Kidney (tissue), 14 donors: ENCODE results near the gene SLC9A8. TPM values are rescaled to one million over a fixed set of nuclear protein-coding genes. Genes with fewer than 3 reads are reported as not detected.
A peak's percentile ranks its signal among the peaks of the same experiment; 100 is the strongest.

Experiments used
- DNase-seq, 5 donors: peaks; one replicate each; pipeline ENCODE4 v3.0.0-alpha.2; 2013 to 2020
- FAIRE-seq: peaks from 2 replicates; lab custom pipeline; 2012; peaks lifted over from hg19 to GRCh38; lab: Jason Lieb, UNC
- H3K27ac ChIP-seq, 2 donors: one replicate each; pipeline ENCODE4 v1.7.0; 2013; ENCODE audit warnings: low read depth in 2 of 2, low read length in 2 of 2, inconsistent platforms in 1 of 2
- H3K27me3 ChIP-seq: one replicate; pipeline ENCODE4 v1.7.1; 2013; ENCODE audit warnings: low read length, inconsistent platforms; ENCODE audit not compliant: control insufficient read depth, insufficient read depth
- H3K36me3 ChIP-seq, 3 donors: one replicate each; pipeline versions ENCODE4 v1.7.0 to v1.7.1; 2013; ENCODE audit warnings: low read length in 3 of 3, control low read depth in 1 of 3, inconsistent platforms in 1 of 3; ENCODE audit not compliant: insufficient read depth in 3 of 3, control insufficient read depth in 2 of 3
- H3K4me1 ChIP-seq, 3 donors: one replicate each; pipeline versions ENCODE4 v1.7.0 to v1.7.1; 2013; ENCODE audit warnings: low read length in 3 of 3, inconsistent platforms in 1 of 3, low read depth in 1 of 3; ENCODE audit not compliant: control insufficient read depth in 2 of 3, insufficient read depth in 2 of 3
- H3K4me3 ChIP-seq, 3 donors: one replicate each; pipeline versions ENCODE4 v1.7.0 to v1.8.1; 2013; ENCODE audit warnings: low read length in 3 of 3, control low read depth in 1 of 3, inconsistent platforms in 1 of 3
- H3K9ac ChIP-seq, 3 donors: one replicate each; pipeline versions ENCODE4 v1.7.0 to v1.7.1; 2013; ENCODE audit warnings: low read length in 3 of 3, control low read depth in 1 of 3, inconsistent platforms in 1 of 3
- H3K9me3 ChIP-seq, 3 donors: one replicate each; pipeline versions ENCODE4 v1.7.0 to v1.7.1; 2013; ENCODE audit warnings: low read length in 3 of 3, control low read depth in 1 of 3, inconsistent platforms in 1 of 3; ENCODE audit not compliant: control insufficient read depth in 2 of 3, insufficient read depth in 1 of 3
- intact Hi-C: fragments of 100-400 bp; cut with DNase I; formaldehyde crosslinking; loops from one replicate; pipeline ENCODE4 v1.11.1; 2022
- polyA plus RNA-seq: library from polyadenylated mRNA; stranded (reverse); fragments of 350-450 nt; fragmentation: Illumina TruSeq; extraction: RNeasy Lipid Tissue Mini Kit (QIAGEN cat#74804); gene quantifications from one replicate; pipeline ENCODE4 v1.2.3, GENCODE V29; 2014; ENCODE audit warnings: low read depth, low replicate concordance; ENCODE audit not compliant: insufficient read depth
- total RNA-seq: library from RNA; stranded (reverse); fragmentation: NEBNext Ultra II Directional; extraction: Animal tissue kit (Norgen Biotek cat#: 25700); gene quantifications from one replicate; pipeline ENCODE4 v1.2.1, GENCODE V29; 2021
- TF ChIP-seq, protein P1 (sequence below): IDR thresholded peaks from 3 replicates; pipeline ENCODE4 v1.5.1; 2012; ENCODE audit warnings: mild to moderate bottlenecking, moderate library complexity, borderline replicate concordance; ENCODE audit not compliant: insufficient read depth; ENCODE audit errors: extremely low read depth
- donor health status: control.
- donor health status: control.
- donor health status: control.
- donor health status: control.
- donor health status: control.
- donor health status: DM: yes; HTN: yes; CAD: no.
- donor health status: Normal renal cell carcinoma (clear cell type).

Gene SLC9A8
- total and polyA plus RNA-seq, 2 donors from 2014 or later: 4.5 to 22.4 TPM

DNA sequence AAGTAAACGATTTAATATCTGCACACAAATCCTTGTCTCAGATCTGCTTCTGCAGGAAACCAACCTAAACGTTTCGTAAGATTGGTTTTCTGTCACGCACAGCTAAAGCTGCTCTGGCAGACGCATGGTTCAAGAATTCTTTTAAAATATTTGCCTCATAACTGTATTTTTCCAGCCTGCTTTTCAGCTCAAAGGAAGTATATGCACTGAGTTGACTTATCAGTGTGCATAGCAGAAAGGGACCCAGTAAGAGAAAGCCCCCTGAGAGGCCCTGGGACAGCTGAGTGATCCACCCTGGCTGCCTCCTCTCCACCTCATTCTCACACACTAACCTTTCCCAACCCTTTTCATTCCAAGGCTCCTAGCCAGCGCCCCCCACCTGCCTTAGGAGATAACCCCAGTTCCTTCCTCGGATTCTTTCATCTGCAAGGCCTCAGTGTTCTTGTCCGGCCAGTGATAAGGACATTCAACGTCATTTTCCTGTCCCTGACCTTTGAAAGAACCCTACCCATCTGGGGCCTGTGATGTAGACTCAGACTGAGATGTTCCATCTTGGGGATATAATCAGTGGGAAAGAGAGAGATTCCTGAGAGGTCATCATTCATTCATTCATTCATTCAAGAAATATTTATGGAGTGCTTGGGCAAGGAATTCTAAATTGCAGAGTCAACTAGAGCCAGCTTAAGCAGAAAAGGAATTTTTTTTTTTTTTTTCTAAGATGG lies 22.4 kb upstream of the SLC9A8 start:
- no peak overlapping the region for H3K4me3 ChIP-seq
- TF ChIP-seq, protein P1, sequence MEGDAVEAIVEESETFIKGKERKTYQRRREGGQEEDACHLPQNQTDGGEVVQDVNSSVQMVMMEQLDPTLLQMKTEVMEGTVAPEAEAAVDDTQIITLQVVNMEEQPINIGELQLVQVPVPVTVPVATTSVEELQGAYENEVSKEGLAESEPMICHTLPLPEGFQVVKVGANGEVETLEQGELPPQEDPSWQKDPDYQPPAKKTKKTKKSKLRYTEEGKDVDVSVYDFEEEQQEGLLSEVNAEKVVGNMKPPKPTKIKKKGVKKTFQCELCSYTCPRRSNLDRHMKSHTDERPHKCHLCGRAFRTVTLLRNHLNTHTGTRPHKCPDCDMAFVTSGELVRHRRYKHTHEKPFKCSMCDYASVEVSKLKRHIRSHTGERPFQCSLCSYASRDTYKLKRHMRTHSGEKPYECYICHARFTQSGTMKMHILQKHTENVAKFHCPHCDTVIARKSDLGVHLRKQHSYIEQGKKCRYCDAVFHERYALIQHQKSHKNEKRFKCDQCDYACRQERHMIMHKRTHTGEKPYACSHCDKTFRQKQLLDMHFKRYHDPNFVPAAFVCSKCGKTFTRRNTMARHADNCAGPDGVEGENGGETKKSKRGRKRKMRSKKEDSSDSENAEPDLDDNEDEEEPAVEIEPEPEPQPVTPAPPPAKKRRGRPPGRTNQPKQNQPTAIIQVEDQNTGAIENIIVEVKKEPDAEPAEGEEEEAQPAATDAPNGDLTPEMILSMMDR: no peak
- H3K36me3 ChIP-seq: no peaks in the 10 kb centered on the region
- intact Hi-C loops: no loop called here
- peaks cover 0 to 4% (median 3%) of the 10 kb centered on the region in 3 donors for H3K4me1 ChIP-seq
- FAIRE-seq: no peak
- H3K9ac ChIP-seq: no peak overlapping the region
- no peaks in the 10 kb centered on the region for H3K27me3 ChIP-seq
- peak in 3 of 5 donors; percentile 19 to 72 (median 22) for DNase-seq
- no peaks in the 10 kb centered on the region for H3K9me3 ChIP-seq
- no peak overlapping the region for H3K27ac ChIP-seq

DNA sequence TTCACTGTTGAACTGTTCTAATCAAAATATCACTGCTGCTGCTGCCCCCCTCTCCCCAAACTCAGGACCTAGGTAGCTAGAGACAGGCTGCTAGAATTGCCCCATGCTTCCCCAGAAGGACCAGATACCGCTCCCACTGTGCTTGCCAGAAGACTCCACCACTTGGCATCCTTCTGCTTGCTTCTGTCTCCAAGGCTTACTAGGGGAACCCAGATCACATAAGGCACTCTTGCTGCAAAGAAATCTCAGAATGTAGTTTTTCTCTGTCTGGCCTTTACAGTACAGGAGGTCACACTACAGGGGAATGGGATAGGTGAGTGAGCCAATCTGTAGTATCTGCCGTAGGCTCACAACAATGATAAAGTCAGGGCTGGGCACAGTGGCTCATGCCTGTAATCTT lies 21.5 kb upstream of the SLC9A8 start:
- TF ChIP-seq, protein P1: no peak

DNA sequence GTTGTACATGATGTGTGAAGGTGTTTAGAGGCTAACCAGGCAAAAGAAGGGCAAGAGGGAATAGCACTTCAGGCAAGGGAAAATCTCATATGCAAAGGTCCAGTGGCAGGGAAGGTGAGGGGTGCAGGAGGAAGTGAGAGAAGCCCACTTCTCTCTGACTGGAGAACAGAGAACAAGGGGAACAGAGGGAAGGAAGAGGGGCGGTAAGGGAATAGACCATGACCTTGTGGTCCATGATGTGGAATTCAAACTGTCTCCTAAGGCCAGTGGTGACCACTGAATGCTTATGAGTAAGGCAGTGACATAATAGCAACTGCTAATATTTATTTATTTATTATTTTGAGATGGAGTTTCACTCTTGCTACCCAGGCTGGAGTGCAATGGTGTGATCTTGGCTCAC lies 20.6 kb upstream of the SLC9A8 start:
- Histone ChIP-seq H3K9me3 (no peaks in the 10 kb centered on the region), H3K27ac (no peak overlapping the region), H3K4me3 (no peak overlapping the region), H3K27me3 (no peaks in the 10 kb centered on the region), H3K9ac (no peak overlapping the region), H3K4me1 (peaks cover 0 to 4% (median 3%) of the 10 kb centered on the region in 3 donors), H3K36me3 (no peaks in the 10 kb centered on the region)
- intact Hi-C loops: no loop called here
- DNase-seq (no peak), FAIRE-seq (no peak)
- TF ChIP-seq, protein P1: no peak

More for the DNA sequence above, 21.5 kb upstream of the SLC9A8 start:
- no peak overlapping the region for H3K4me3 ChIP-seq
- H3K9me3 ChIP-seq: no peaks in the 10 kb centered on the region
- DNase-seq (no peak), FAIRE-seq (no peak)
- no peaks in the 10 kb centered on the region for H3K36me3 ChIP-seq
- H3K9ac ChIP-seq: no peak overlapping the region
- H3K27me3 ChIP-seq: no peaks in the 10 kb centered on the region
- peaks cover 0 to 4% (median 3%) of the 10 kb centered on the region in 3 donors for H3K4me1 ChIP-seq
- H3K27ac ChIP-seq: no peak overlapping the region
- intact Hi-C loops: no loop called here
